ENCODE results near the gene COX5A.

The COX5A gene

DNA sequence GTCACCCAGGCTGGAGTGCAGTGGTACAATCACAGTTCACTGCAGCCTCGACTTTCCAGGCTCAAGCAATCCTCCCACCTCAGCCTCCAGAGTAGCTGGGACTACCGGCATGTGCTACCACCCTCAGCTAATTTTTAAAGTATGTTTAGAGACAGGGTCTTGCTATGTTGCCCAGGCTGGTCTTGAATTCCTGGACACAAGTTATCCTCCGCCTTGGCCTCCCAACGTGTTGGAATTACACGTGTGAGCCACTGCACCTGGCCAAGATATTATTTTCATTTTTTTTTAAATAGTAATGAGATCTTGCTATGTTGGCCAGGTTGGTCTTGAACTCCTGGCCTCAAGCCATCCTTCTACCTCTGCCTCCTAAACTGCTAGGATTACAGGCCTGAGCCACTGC lies 52.4 kb downstream of the COX5A start:
- H3K4me3 ChIP-seq (replicated peaks; ENCODE audit: low read depth, low read length) = no peak overlapping the region
- TF ChIP-seq, protein P1, sequence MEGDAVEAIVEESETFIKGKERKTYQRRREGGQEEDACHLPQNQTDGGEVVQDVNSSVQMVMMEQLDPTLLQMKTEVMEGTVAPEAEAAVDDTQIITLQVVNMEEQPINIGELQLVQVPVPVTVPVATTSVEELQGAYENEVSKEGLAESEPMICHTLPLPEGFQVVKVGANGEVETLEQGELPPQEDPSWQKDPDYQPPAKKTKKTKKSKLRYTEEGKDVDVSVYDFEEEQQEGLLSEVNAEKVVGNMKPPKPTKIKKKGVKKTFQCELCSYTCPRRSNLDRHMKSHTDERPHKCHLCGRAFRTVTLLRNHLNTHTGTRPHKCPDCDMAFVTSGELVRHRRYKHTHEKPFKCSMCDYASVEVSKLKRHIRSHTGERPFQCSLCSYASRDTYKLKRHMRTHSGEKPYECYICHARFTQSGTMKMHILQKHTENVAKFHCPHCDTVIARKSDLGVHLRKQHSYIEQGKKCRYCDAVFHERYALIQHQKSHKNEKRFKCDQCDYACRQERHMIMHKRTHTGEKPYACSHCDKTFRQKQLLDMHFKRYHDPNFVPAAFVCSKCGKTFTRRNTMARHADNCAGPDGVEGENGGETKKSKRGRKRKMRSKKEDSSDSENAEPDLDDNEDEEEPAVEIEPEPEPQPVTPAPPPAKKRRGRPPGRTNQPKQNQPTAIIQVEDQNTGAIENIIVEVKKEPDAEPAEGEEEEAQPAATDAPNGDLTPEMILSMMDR (IDR thresholded peaks at IDR 0.05; ENCODE audit: insufficient read depth, low read length, poor library complexity, severe bottlenecking) = no peak
- no peaks in the 10 kb centered on the region for H3K27me3 ChIP-seq (replicated peaks; ENCODE audit: control insufficient read depth, insufficient read depth, low read length)
- no peaks in the 10 kb centered on the region for H3K36me3 ChIP-seq (ENCODE audit: control insufficient read depth, insufficient read depth, low read length)
- DNase-seq (ENCODE audit: extremely low read depth, insufficient read length) = no peak

GRCh38 chr15:74884428-74885223 lies 53.2 kb downstream of the COX5A start:
- TF ChIP-seq, protein P1 (IDR thresholded peaks at IDR 0.05; ENCODE audit: insufficient read depth, low read length, poor library complexity, severe bottlenecking) = no peak
- no peaks in the 10 kb centered on the region for H3K27me3 ChIP-seq (replicated peaks; ENCODE audit: control insufficient read depth, insufficient read depth, low read length)
- DNase-seq (ENCODE audit: extremely low read depth, insufficient read length) = no peak
- H3K36me3 ChIP-seq (ENCODE audit: control insufficient read depth, insufficient read depth, low read length) = no peaks in the 10 kb centered on the region
- H3K4me3 ChIP-seq (replicated peaks; ENCODE audit: low read depth, low read length) = no peak overlapping the region

GRCh38 chr15:74882528-74882927 lies 55.3 kb downstream of the COX5A start:
- TF ChIP-seq, protein P1 (IDR thresholded peaks at IDR 0.05; ENCODE audit: insufficient read depth, low read length, poor library complexity, severe bottlenecking) = no peak
- no peaks in the 10 kb centered on the region for H3K36me3 ChIP-seq (ENCODE audit: control insufficient read depth, insufficient read depth, low read length)
- no peak for DNase-seq (ENCODE audit: extremely low read depth, insufficient read length)
- H3K27me3 ChIP-seq (replicated peaks; ENCODE audit: control insufficient read depth, insufficient read depth, low read length) = no peaks in the 10 kb centered on the region
- H3K4me3 ChIP-seq (replicated peaks; ENCODE audit: low read depth, low read length) = no peak overlapping the region

DNA sequence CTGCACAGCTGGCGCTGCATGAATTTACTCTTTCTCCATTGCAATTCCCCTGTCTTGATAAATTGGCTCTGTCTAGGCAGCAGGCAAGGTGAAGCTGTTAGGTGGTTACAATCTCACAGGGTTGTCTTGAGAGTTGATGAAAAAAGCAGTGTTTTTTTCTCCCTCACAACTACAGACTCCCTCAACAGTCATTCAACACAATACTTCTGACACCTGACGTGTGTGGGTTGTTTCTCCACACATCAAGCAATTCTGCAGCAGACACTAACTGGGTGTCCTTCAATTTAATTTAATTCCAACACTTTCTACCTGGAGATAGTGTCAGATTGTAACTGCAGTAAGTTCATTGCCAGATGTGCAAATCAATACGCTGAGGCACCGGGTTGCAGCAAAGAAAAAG lies 59.6 kb downstream of the COX5A start:
- H3K36me3 ChIP-seq (ENCODE audit: control insufficient read depth, insufficient read depth, low read length) = no peaks in the 10 kb centered on the region
- H3K4me3 ChIP-seq (replicated peaks; ENCODE audit: low read depth, low read length) = no peak overlapping the region
- no peaks in the 10 kb centered on the region for H3K27me3 ChIP-seq (replicated peaks; ENCODE audit: control insufficient read depth, insufficient read depth, low read length)
- TF ChIP-seq, protein P1 (IDR thresholded peaks at IDR 0.05; ENCODE audit: insufficient read depth, low read length, poor library complexity, severe bottlenecking) = no peak
- DNase-seq (ENCODE audit: extremely low read depth, insufficient read length) = no peak

- TF ChIP-seq, protein P1 (IDR thresholded peaks at IDR 0.05; ENCODE audit: insufficient read depth, low read length, poor library complexity, severe bottlenecking) = no peak
- Histone ChIP-seq H3K36me3 (ENCODE audit: control insufficient read depth, insufficient read depth, low read length) (no peaks in the 10 kb centered on the region), H3K27me3 (replicated peaks; ENCODE audit: control insufficient read depth, insufficient read depth, low read length) (no peaks in the 10 kb centered on the region), H3K4me3 (replicated peaks; ENCODE audit: low read depth, low read length) (peak overlapping the region; percentile 83)
- no peak for DNase-seq (ENCODE audit: extremely low read depth, insufficient read length)
These were observed 64.0 kb downstream of the COX5A start for GRCh38 chr15:74873756-74874424.
